HEK293T (cell line): Measurements from ENCODE around the gene SCN8A.

Experiments used
- CTCF ChIA-PET: fragments of 350-600 bp; formaldehyde crosslinking; extraction: SDS; loops from one replicate; lab custom pipeline; 2021; ENCODE audit warnings: antibody characterized with exemption, inconsistent platforms; lab: Yijun Ruan, JAX
- POLR2A ChIA-PET: fragments of 350-600 bp; formaldehyde crosslinking; extraction: SDS; loops from one replicate; lab custom pipeline; 2020; ENCODE audit warnings: antibody characterized with exemption, inconsistent platforms; lab: Yijun Ruan, JAX
- DNase-seq: peaks from one replicate; pipeline ENCODE4 v3.0.0; 2012; ENCODE audit warnings: mixed read lengths; ENCODE audit errors: extremely low spot score
- ARNT ChIP-seq: fragments of 450-650 bp; IDR thresholded peaks from 2 replicates; pipeline ENCODE4 v1.6.1; 2017; ENCODE audit warnings: mild to moderate bottlenecking
- BHLHE40 ChIP-seq: fragments of 450-650 bp; IDR thresholded peaks from 2 replicates; pipeline ENCODE4 v1.6.1; 2016; ENCODE audit warnings: mild to moderate bottlenecking, moderate library complexity, borderline replicate concordance
- CTBP1 ChIP-seq: fragments of 450-650 bp; IDR thresholded peaks from 2 replicates; pipeline ENCODE4 v1.6.1; 2016; ENCODE audit warnings: borderline replicate concordance
- ELF4 ChIP-seq: fragments of 450-650 bp; IDR thresholded peaks from 2 replicates; pipeline ENCODE4 v1.6.1; 2017; ENCODE audit warnings: antibody characterized with exemption
- FOXA1 ChIP-seq: fragments of 450-650 bp; IDR thresholded peaks from 2 replicates; pipeline ENCODE4 v1.6.1; 2016; ENCODE audit warnings: mild to moderate bottlenecking
- FOXK2 ChIP-seq: fragments of 450-650 bp; IDR thresholded peaks from 2 replicates; pipeline ENCODE4 v1.6.1; 2016; ENCODE audit warnings: mild to moderate bottlenecking
- FOXM1 ChIP-seq: fragments of 450-650 bp; IDR thresholded peaks from 2 replicates; pipeline ENCODE4 v1.6.1; 2017; ENCODE audit warnings: mild to moderate bottlenecking, borderline replicate concordance
- HDGF ChIP-seq: fragments of 450-650 bp; IDR thresholded peaks from 2 replicates; pipeline ENCODE4 v1.6.1; 2017; ENCODE audit warnings: antibody characterized with exemption, borderline replicate concordance
- L3MBTL2 ChIP-seq: fragments of 450-650 bp; conservative IDR thresholded peaks from 2 replicates; pipeline ENCODE4 v1.6.1; 2016; ENCODE audit warnings: mild to moderate bottlenecking
- LEF1 ChIP-seq: fragments of 450-650 bp; IDR thresholded peaks from 2 replicates; pipeline ENCODE4 v1.6.1; 2017; ENCODE audit warnings: mild to moderate bottlenecking, borderline replicate concordance
- NFRKB ChIP-seq: fragments of 450-650 bp; IDR thresholded peaks from 2 replicates; pipeline ENCODE4 v1.6.1; 2016; ENCODE audit warnings: mild to moderate bottlenecking, moderate library complexity
- SP1 ChIP-seq: fragments of 450-650 bp; IDR thresholded peaks from 2 replicates; pipeline ENCODE4 v1.6.1; 2017
- SUZ12 ChIP-seq: fragments of 450-650 bp; IDR thresholded peaks from 2 replicates; pipeline ENCODE4 v1.6.1; 2016; ENCODE audit warnings: mild to moderate bottlenecking
- TARDBP ChIP-seq: fragments of 450-650 bp; IDR thresholded peaks from 2 replicates; pipeline ENCODE4 v1.6.1; 2016
- ZNF384 ChIP-seq: fragments of 450-650 bp; IDR thresholded peaks from 2 replicates; pipeline ENCODE4 v1.6.1; 2016
- TF ChIP-seq, protein P1 (sequence below): fragments of 450-650 bp; IDR thresholded peaks from 2 replicates; pipeline ENCODE4 v1.6.1; 2016

The SCN8A gene

GRCh38 chr12:51687614-51688013, 96.6 kb downstream of the SCN8A start:
- ChIA-PET CTCF (interaction anchor here (0.8 kb wide), 1 partner anchor 337 kb away, joined by 4 read pairs; no protein-coding TSS in a partner anchor), POLR2A (no interaction called here)
- TF ChIP-seq SUZ12 (no peak), L3MBTL2 (no peak), ARNT (no peak)
- no peak for DNase-seq

DNA sequence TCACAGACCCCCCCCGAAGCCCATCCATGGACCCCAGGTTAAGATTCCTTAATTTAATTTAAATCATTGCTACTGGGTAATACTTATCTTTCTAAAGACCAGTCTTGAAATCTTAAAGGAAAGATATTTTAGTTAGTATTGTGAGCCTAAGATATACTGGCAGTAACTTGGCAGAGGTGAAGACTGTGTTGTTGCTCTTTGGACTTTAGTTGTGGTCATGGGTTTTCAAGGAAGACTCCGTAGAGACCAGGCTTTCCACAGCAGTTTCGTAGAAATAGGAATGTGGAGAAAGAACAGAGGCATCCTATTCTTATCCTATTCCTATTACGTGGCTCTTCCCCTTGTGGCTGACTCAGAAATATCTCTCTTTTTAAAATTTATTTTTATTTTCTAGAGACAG, 99.0 kb downstream of the SCN8A start:
- no peak for DNase-seq
- no peak for TF ChIP-seq ZNF384
- TF ChIP-seq FOXM1 = no peak
- TF ChIP-seq BHLHE40 = no peak
- no peak for TF ChIP-seq TARDBP
- no peak for TF ChIP-seq NFRKB
- TF ChIP-seq ARNT = no peak
- POLR2A ChIA-PET = no interaction called here
- CTCF ChIA-PET = no interaction called here

- ChIA-PET POLR2A (no interaction called here), CTCF (no interaction called here)
- TF ChIP-seq SP1 (no peak), ELF4 (no peak), ARNT (no peak), L3MBTL2 (no peak), FOXM1 (no peak), CTBP1 (no peak), HDGF (no peak), BHLHE40 (no peak), SUZ12 (no peak), FOXA1 (no peak), TARDBP (no peak), FOXK2 (no peak), ZNF384 (no peak)
- TF ChIP-seq, protein P1, sequence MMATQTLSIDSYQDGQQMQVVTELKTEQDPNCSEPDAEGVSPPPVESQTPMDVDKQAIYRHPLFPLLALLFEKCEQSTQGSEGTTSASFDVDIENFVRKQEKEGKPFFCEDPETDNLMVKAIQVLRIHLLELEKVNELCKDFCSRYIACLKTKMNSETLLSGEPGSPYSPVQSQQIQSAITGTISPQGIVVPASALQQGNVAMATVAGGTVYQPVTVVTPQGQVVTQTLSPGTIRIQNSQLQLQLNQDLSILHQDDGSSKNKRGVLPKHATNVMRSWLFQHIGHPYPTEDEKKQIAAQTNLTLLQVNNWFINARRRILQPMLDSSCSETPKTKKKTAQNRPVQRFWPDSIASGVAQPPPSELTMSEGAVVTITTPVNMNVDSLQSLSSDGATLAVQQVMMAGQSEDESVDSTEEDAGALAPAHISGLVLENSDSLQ = no peak
- no peak for DNase-seq
These were observed 101.0 kb downstream of the SCN8A start for GRCh38 chr12:51692016-51692415.

DNA sequence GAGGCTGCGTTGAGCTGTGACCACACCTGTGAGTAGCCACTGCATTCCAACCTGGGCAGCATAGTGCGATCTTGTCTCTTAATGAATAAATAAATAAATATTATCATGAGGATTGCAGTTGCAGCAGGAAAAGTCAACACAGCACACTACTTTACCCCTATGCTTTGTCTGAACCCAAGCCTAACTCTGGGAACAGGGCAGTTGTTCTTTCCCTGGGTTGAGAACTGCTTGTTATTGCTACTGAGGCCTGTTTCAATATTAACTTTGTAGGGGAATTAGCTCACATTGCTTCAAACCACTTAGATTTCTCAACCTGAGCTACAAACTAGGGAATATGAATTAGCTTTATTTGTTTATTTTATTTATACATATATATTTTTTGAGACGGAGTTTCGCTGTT, 102.5 kb downstream of the SCN8A start:
- TF ChIP-seq ZNF384 = no peak
- TF ChIP-seq, protein P1 = no peak
- no peak for TF ChIP-seq FOXA1
- no peak for TF ChIP-seq FOXM1
- TF ChIP-seq SUZ12 = no peak
- no peak for TF ChIP-seq NFRKB
- no peak for TF ChIP-seq SP1
- no peak for TF ChIP-seq ELF4
- TF ChIP-seq CTBP1 = no peak
- TF ChIP-seq LEF1 = no peak
- no peak for TF ChIP-seq ARNT
- CTCF ChIA-PET = no interaction called here
- POLR2A ChIA-PET = no interaction called here
- DNase-seq = no peak

DNA sequence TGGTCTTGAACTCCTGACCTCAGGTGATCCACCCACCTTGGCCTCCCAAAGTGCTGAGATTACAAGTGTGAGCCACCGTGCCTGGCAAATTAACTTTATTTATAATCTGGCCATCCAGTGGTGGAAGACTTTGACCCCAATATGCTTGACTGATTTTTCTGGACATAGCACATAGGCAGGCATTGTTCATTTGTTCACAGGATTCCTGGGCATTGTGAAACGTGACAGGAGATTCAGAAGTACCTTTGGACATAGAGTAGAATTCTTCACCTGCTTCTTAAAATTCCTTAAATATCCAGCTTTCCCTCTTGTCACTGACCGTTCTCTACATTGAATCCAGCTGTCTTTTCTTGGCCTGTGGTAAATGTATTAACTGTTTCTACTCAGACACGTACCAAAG, 103.1 kb downstream of the SCN8A start:
- no peak for DNase-seq
- ChIA-PET CTCF (interaction anchor here (1.0 kb wide), 1 partner anchor 273 kb away, joined by 3 read pairs; no protein-coding TSS in a partner anchor), POLR2A (no interaction called here)
- no peak for TF ChIP-seq SP1
- no peak for TF ChIP-seq TARDBP
- TF ChIP-seq, protein P1 = no peak
- TF ChIP-seq FOXK2 = no peak
- TF ChIP-seq ZNF384 = no peak
- no peak for TF ChIP-seq ARNT
- TF ChIP-seq FOXA1 = no peak
- no peak for TF ChIP-seq BHLHE40
- TF ChIP-seq HDGF = no peak
- no peak for TF ChIP-seq FOXM1
- TF ChIP-seq LEF1 = no peak
- TF ChIP-seq CTBP1 = no peak
- TF ChIP-seq SUZ12 = no peak
- TF ChIP-seq L3MBTL2 = no peak
- no peak for TF ChIP-seq NFRKB
- no peak for TF ChIP-seq ELF4

DNA sequence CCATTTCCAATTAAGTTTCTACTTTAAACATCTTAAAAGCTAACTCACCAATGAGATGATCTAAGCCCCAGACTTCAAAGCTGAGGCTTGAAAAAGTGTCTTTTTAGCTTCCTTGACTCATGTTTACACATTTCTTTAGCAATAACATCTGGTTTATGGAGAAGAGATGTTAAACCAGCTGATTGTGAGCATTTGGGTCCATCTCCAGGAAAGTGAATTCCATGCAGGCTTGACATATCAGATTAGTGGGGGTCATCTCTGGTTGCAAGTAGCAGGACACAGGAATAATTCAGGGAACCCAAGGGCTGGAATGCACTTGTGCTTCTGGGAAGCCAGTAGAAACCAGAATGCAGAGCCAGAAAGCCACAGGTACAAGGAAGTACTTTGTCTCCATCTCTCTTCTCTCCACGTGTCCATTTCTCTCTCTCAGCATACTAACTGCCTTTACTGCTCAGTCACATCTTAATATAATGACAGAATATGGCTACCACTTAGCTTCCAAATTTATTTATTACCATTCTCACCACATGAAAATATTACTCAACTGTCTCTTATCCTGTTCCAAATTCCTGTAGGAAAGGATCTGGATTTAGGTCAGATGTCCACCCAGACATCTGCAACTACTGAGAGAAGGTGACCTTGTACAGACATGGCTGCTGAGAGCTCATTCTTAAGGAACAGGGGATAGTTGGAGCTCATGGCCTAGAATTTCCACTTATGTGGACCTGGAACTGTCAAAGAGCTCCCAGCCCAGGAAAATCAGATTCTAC, 104.4 kb downstream of the SCN8A start:
- TF ChIP-seq ZNF384 (no peak), ARNT (no peak), FOXM1 (no peak)
- POLR2A ChIA-PET = no interaction called here
- DNase-seq = no peak
- CTCF ChIA-PET = interaction anchor here (0.6 to 0.7 kb wide), 3 partner anchors 11 to 85 kb away, joined by 3 read pairs; no protein-coding TSS in a partner anchor

GRCh38 chr12:51699219-51699618, 108.2 kb downstream of the SCN8A start:
- POLR2A ChIA-PET = no interaction called here
- DNase-seq = no peak
- no peak for TF ChIP-seq SUZ12
- no peak for TF ChIP-seq HDGF
- no peak for TF ChIP-seq CTBP1
- TF ChIP-seq, protein P1 = no peak
- no peak for TF ChIP-seq BHLHE40
- TF ChIP-seq ZNF384 = no peak
- TF ChIP-seq TARDBP = no peak
- CTCF ChIA-PET = no interaction called here
